K562 (cell line): ENCODE data around the gene GEMIN5.
"Not testable (repeated sequence)": the region's sequence is repeated elsewhere in the genome, so short reads cannot be mapped to it uniquely, and the experiment has no call there.

Source experiments
- ASH1L ChIP-seq: fragments of 450-650 bp; IDR thresholded peaks from 2 replicates; pipeline ENCODE4 v1.6.1; 2018; ENCODE audit warnings: borderline replicate concordance, mild to moderate bottlenecking, low read depth; ENCODE audit not compliant: partially characterized antibody
- MED1 ChIP-seq: sonication (generic); formaldehyde crosslinking; IDR thresholded peaks from 2 replicates; pipeline ENCODE4 v1.8.1; 2023; ENCODE audit warnings: missing genetic modification reagents, borderline replicate concordance
- ZNF121 ChIP-seq: sonication (generic); formaldehyde crosslinking; conservative IDR thresholded peaks from 2 replicates; pipeline ENCODE4 v1.8.0; 2022; ENCODE audit warnings: missing genetic modification reagents
- ZNF644 ChIP-seq: fragments of 200-800 bp; sonication (Bioruptor generic); IDR thresholded peaks from 2 replicates; pipeline ENCODE4 v1.6.1; 2016; ENCODE audit warnings: low read depth, missing genetic modification characterization, missing compliant biosample characterization
- TF ChIP-seq, protein P1 (sequence below), 3 experiments: IDR thresholded peaks in 2 of 3; conservative IDR thresholded peaks in 1 of 3; 2 replicates each; pipeline ENCODE4 v1.5.1; 2011 to 2012; ENCODE audit warnings: low read length in 3 of 3, mild to moderate bottlenecking in 3 of 3, control low read depth in 2 of 3, improper control_type of control experiment in 1 of 3, inconsistent platforms in 1 of 3, low read depth in 1 of 3, mixed read lengths in 1 of 3, moderate library complexity in 1 of 3; ENCODE audit not compliant: insufficient read depth in 2 of 3
- TF ChIP-seq, protein P2 (sequence below): sonication (generic); formaldehyde crosslinking; IDR thresholded peaks from 2 replicates; pipeline ENCODE4 v1.9.0; 2022; ENCODE audit warnings: mild to moderate bottlenecking, missing genetic modification reagents

DNA sequence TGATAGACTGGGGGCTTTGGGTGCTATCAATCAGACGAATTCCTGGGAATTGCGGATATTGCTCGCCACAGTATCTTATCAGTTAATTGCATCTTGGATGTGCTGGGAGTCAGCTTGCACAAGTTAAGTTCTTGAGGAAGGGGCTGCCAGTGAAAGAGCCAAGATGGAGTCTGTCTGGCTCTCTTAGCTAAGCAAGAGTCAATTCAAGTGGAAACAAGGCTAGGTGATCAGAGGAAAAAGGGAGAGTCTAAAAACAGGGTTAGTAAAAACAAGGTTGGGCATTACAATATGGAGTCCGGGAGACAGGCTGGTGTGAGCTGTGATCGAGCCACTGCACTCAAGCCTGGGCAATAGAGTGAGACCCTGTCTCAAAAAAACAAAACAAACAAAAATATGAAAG is 1.4 kb upstream of the GEMIN5 start:
- not testable (repeated sequence) for TF ChIP-seq ASH1L; ZNF644 (tag); ZNF121 (CRISPR knock-in tag); MED1 (CRISPR knock-in tag)
- TF ChIP-seq, protein P1, sequence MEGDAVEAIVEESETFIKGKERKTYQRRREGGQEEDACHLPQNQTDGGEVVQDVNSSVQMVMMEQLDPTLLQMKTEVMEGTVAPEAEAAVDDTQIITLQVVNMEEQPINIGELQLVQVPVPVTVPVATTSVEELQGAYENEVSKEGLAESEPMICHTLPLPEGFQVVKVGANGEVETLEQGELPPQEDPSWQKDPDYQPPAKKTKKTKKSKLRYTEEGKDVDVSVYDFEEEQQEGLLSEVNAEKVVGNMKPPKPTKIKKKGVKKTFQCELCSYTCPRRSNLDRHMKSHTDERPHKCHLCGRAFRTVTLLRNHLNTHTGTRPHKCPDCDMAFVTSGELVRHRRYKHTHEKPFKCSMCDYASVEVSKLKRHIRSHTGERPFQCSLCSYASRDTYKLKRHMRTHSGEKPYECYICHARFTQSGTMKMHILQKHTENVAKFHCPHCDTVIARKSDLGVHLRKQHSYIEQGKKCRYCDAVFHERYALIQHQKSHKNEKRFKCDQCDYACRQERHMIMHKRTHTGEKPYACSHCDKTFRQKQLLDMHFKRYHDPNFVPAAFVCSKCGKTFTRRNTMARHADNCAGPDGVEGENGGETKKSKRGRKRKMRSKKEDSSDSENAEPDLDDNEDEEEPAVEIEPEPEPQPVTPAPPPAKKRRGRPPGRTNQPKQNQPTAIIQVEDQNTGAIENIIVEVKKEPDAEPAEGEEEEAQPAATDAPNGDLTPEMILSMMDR (IDR thresholded peaks at IDR 0.05 in 2 of 3, conservative IDR thresholded peaks at IDR 0.05 in 1 of 3; ENCODE audit: insufficient read depth in 2 of 3, low read depth in 1 of 3, low read length in 3 of 3): not testable (repeated sequence)
- TF ChIP-seq, protein P2, sequence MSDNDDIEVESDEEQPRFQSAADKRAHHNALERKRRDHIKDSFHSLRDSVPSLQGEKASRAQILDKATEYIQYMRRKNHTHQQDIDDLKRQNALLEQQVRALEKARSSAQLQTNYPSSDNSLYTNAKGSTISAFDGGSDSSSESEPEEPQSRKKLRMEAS (CRISPR knock-in tag): not testable (repeated sequence)
